HG03135 (cell line): Measurements from ENCODE around the gene MAN1A1.
A peak's percentile ranks its signal among the peaks of the same experiment; 100 is the strongest.

Experiments
- ATAC-seq: cut with Tn5 transposase; IDR thresholded peaks from one replicate; pipeline ENCODE4 v1.9.1; 2021; ENCODE audit warnings: mild to moderate bottlenecking, moderate library complexity; ENCODE audit not compliant: unreplicated experiment

Gene MAN1A1

DNA sequence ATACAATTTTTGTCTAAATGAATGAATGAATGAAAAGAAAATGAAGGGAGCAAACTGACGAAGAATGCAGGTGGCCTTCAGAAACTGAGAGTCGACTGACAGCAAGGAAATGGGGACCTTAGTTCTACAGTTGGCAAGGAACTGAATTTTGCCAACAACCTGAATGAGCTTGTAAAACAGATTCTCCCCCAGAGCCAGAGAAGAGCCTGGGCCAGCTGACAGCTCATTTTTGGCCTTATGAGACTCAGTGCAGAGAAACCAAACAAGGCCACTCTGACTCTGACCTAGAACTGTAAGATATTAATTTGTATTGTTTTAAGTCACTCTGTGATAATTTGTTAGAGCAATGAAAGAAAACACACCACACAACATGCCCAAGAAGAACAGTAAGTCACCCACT, 21.8 kb downstream of the MAN1A1 start:
- ATAC-seq = no peak

GRCh38 chr6:119326291-119327005, 23.1 kb downstream of the MAN1A1 start:
- no peak for ATAC-seq

- ATAC-seq = no peak
Observed at GRCh38 chr6:119325559-119326265, 23.8 kb downstream of the MAN1A1 start.

GRCh38 chr6:119324718-119325117, 24.8 kb downstream of the MAN1A1 start:
- ATAC-seq = no peak

DNA sequence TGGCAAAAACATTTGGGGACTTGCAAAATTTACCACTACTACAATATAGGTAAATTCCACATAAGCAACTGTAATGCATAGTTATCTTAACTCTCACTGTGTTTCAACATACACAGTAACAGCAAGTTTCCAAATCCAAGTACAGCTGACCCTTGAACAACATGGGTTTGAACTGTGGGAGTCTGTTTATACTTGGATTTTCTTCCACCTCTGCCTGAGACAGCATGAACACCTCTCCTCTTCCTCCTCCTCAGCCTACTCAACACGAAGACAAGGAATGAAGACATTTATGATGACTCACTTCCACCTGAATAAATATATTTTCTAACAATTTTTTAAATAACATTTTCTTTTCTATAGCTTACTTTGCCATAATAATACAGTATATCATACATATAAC, 25.6 kb downstream of the MAN1A1 start:
- ATAC-seq = no peak

DNA sequence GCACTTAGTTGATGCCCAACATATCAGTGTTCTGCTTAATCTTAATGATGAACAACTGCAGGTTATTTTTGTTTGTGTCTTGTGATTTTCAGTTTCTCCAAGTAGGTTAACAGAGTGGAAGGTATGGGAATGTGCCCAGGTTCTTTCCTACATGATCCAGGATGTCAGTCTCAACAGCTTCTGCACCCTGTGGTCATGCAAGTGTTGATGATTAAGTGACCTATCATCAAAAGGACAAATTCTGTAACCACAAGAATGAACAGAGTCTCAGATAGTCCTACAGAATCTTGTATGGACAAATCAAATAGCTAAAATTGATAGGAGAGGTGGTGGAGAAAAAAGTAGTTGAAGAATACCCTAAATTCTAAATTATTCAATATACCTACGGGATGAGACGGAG, 26.1 kb downstream of the MAN1A1 start:
- no peak for ATAC-seq

DNA sequence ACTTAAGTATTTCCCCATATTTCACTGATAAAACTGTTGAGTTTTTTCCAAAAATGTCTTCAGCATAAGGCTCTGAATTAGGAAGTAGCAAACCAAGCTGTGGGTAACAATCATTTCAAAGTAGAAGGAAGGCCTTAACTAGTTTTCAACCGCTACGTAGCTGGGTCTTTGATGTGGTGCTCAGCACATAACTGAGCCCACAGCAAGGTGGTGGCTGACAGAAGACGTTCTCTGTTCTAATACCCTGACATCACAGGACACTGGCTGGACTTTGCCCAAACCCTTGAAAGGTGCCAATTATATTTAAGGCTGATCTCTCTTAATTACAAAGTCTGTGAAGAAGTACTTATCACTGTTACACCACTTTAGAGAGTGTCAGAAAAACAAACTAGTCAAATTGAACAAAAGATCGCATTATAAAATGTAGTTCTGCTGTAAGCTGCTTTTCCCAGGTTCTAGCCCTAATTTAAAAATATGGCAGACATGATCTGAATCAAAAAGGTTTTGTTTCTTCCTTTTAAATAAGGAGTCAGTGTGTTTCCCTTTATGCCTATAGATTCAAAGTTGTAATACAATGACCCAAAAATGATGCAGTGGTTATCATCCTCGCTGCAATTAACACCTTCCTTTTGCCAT, 26.7 kb downstream of the MAN1A1 start:
- no peak for ATAC-seq

- no peak for ATAC-seq
Observed at GRCh38 chr6:119322034-119322433, 27.5 kb downstream of the MAN1A1 start.

- no peak for ATAC-seq
Observed at GRCh38 chr6:119319694-119320093, 29.9 kb downstream of the MAN1A1 start.

DNA sequence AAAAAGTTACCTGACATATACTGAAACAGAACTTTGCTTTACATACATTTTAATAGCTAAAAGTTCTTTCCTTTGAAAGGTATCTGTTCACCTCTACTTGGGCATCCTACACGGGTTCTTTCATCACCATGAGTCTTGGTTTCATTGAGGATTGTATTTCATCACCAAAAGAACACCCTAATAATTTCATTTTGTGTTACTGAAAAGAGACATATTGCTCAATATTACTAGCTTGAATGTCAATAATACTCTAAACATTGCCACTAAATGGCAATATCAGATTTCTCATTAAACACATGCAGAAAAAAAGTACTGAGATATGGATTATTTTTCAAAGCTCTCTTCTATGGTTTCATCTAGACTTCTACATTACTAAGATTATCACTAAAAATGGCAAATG, 30.8 kb downstream of the MAN1A1 start:
- ATAC-seq = no peak

DNA sequence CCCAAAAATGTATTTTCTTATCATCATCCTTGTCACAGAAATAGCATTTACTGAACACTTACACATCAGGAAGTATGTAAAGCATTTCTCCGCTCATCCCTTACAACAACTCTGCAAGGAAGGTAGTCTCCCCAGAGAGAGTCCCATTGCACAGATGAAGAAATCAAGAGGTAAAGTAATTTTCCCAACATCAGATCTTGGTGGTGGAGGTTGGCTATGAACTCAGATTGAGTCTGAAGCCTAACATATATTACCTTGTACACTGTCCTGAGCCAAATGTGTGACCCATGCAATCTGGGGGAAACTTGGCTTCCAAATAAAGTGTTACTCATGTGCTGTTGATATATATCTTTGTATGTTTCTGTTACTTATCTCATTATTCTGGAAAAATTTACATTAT, 31.4 kb downstream of the MAN1A1 start:
- no peak for ATAC-seq

GRCh38 chr6:119317007-119317406, 32.6 kb downstream of the MAN1A1 start:
- ATAC-seq = no peak

- ATAC-seq = peak; percentile 71
Observed at GRCh38 chr6:119314885-119315272, 34.7 kb downstream of the MAN1A1 start.

DNA sequence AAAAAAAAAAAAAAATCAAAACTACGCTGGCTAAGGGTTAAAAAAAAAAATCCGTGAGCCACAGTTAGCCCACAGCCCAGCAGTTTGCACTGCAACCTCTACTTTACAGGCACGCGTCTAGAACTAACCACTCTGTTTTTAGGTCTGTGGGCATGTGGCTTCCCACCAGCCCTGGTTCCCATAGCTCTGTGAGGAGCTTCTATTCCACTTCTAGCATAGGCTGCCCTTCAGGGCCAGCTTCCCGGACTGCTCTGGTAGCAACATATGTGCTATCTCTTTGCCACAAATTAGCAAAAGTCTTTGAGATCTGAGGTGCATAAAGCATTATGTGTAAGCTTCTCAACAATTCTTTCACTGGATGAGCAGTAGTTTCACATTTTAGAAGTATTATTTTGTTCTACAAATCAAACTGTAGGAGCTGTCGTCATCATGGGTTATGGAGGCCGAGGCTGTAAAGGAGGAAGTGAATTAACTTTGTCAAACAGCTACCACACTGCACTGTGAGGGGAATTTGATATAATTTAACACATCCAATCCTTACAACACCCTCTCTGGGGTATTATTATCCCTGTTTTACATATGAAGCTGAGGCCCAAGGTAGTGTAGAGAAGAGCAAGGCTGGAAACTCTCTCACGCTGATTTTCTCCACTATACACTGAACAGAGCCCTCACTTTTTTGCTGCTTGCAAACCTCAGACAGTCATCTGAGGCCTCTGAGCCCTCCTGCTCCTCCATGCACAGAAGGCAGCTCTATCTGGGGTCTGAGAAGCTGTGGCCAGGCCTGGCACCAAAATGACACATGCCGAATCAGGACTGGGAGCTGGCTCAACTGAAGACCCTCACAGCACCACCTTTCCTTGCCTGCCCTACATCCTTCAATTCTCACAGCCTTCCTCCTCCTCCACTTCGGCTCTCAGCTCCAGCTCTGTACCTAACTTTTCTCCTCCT, 35.4 kb downstream of the MAN1A1 start:
- peak; percentile 67 for ATAC-seq

GRCh38 chr6:119312875-119313338, 36.7 kb downstream of the MAN1A1 start:
- no peak for ATAC-seq

DNA sequence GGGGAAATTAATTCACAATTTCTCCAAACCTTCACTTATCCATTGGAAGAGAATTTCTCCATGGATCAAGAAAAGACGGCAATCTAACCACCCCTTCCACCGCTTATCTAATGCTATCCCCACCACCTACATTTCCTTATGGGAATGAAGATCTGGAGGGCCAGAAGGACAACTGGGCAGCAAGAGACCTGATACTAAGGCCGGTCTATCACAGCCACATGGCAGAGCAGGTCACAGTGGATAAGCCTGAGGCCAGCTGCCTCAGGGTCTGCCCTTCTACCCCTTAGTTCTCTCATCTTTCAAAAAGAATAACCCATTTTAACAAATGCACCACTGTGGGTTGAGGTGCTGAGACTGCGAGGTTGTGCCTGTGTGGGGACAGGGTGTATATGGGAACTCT, 37.1 kb downstream of the MAN1A1 start:
- no peak for ATAC-seq

DNA sequence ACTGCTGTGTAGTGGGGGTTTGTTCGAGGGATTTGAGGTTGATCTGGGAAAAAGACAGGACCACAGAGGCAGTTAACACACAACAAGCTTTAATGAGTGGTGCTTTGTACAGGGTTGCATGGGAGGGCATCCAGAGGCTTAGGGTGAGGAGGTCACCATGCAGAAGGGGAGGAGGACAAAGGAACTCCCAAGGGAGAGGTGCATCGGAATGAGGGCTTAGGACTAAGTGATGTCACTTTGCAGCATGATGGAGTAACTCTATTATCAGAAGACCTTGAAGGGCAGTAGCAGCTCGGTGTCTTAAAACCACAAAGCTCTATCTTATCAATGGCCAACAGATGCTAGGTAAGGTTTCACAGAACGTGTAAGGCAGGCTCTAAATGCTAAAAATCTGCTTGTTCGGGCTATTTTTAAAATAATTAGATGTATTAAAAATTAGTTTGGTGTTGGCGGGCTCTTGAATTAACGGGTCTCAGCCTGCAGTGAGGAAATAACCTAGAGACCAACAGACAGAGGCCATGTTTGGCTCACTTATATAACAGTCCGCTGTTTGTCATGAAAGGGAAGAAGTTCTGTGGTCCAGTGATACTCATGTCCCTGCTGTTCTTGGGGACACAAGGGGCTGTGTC, 37.9 kb downstream of the MAN1A1 start:
- no peak for ATAC-seq

DNA sequence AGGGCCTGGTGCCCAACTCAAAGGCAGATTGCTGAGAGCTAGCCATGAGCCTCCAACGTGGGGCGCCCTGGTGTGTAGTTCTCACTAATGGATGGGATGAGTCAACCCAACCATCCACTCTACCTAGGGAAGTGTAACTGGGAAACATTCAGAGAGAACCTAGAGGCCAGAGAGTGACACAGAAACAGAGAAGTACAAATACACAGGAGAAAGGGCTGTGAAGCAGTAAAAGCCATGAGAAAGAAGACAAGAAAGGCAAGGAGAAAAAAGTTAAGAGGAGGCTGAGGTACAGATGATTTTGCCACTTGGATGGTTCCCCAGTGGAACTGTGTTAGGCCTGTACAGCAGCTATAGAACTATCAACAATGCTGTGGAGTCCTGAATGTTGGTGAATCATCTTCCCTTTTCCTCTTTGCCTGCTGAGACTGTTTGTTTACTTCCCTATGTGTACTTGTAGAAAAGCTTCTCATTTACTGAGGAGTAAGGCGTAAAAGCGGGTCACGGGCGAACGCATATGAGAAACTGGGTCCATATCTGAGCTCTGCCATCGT, 39.0 kb downstream of the MAN1A1 start:
- ATAC-seq = no peak

DNA sequence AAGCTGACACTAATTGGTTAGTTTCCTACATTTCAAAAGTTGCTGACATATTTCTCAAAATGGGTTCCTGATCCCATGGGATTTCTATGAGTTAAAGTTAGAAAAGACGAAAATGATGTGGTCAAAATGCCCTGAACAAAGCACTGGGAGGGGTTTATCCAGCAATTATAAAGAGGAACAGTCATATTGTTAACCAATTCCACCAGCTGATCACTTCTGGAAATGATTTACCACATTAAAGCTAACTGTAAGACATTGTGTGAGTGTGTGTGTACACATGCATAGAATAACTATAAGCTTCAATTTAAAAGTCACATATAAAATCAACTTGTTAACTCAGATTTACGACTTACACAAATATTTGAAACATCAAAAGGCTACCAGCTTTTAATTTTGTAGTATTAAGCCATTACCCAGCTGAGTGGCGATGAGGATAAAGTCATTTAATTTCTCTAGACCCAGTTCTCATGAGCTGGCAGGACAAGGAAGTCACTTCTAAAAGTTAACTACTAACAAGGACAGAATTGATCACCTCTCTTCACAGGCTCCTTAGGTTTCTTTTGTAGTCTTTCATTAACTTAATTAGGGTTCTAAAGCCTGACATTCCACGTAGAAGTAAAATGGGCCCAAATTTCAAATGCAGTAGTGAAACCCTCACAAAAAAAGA, 40.4 kb downstream of the MAN1A1 start:
- ATAC-seq = peak; percentile 41
